GM19395 (cell line): ENCODE measurements around the gene SPACA4.
"Not testable (repeated sequence)": the region's sequence is repeated elsewhere in the genome, so short reads cannot be mapped to it uniquely, and the experiment has no call there.

Experiments used
- ATAC-seq: cut with Tn5 transposase; IDR thresholded peaks from one replicate; pipeline ENCODE4 v1.9.1; 2021; ENCODE audit warnings: mild to moderate bottlenecking, moderate library complexity; ENCODE audit not compliant: unreplicated experiment

SPACA4 gene, protein sequence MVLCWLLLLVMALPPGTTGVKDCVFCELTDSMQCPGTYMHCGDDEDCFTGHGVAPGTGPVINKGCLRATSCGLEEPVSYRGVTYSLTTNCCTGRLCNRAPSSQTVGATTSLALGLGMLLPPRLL

GRCh38 chr19:48606463-48607358, at the start of gene SPACA4:
Gene SPACA4 (plus strand): TSS chr19:48606742. CDS start chr19:48606979, 237 bp downstream.
- ATAC-seq, result no peak

- ATAC-seq, result no peak
Observed at GRCh38 chr19:48556825-48557224, 49.7 kb upstream of the SPACA4 start.

GRCh38 chr19:48558018-48558684, 48.4 kb upstream of the SPACA4 start:
- ATAC-seq, result no peak

GRCh38 chr19:48560095-48560530, 46.4 kb upstream of the SPACA4 start:
- ATAC-seq, result no peak

DNA sequence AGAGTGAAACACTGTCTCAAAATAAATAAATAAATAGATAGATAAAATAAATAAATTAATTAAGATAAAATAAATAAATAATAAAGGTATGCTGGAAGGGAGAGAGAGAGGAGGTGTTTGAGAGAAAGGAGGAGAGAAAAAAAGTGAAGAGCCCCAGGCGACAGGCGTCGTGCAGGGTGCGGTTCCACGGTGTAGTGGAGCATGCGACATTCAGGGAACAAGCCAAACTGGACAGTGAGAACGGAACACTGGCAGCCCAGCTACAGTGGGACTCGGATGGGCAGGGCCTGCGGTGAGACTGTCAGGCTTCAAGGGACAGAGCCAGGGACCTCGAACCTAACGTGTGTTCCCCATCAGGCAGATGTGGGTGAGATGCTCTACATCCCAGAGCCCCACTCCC, 45.1 kb upstream of the SPACA4 start:
- no peak for ATAC-seq

GRCh38 chr19:48565090-48565489, 41.5 kb upstream of the SPACA4 start:
- no peak for ATAC-seq

DNA sequence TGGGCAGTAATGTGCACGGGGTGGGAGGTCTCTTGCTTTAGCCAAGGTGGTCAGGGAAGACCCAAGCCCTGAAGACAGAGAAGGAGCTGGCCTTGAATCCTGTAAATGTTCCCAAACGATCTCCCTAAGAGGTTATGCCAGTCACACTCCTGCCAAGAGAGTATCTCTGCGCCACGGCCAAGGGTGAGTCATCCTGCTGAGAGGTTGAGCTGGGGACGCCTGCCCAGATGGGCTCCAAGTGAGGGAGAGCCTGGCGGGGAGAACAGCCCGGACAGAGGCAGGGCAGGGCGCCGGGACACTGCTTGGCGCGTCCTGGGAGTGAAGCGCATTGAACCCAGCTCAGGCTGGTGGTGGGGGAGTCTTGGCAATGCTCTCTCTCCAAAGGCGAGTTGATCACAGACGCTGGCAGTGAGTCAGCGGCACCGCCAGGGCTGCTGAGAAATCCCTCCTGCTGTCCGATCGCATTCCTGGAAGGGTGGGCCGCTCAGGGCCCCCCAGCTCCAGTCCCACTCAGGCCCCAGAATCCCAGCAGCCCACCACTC, 38.1 kb upstream of the SPACA4 start:
- no peak for ATAC-seq

DNA sequence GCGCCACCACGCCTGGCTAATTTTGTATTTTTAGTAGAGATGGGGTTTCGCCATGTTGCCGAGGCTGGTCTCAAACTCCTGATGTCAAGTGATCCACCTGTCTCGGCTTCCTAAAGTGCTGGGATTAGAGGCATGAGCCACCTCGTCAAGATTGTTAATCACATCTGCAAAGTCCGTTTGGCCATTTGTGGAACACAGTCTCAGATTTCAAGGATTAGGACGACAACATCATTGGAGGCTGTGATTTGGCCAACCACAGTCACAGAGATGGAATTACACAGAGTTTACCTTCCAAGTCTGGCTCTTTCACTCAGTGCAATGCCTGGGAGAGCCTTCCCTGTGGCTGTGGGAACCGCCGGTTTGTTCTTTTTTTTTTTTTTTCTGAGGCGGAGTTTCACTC, 36.7 kb upstream of the SPACA4 start:
- no peak for ATAC-seq

GRCh38 chr19:48571378-48572162, 35.0 kb upstream of the SPACA4 start:
- no peak for ATAC-seq

DNA sequence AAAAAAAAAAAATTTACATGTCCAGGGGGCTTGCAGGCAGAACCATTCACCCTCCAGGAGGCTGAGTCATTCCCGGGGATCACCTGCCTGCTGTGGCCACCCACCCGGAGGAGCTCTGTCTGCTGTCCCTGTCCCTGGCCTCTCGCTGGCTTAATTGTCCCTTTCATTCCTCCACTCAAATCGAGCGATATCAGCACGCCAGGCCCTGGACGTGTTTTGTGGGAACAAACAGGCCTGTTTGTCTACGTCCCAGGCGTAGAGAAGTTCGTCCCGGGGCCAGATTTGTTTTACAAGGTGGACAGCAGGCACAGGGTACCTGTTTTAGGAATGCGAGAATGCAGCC, 33.4 kb upstream of the SPACA4 start:
- ATAC-seq, result no peak

DNA sequence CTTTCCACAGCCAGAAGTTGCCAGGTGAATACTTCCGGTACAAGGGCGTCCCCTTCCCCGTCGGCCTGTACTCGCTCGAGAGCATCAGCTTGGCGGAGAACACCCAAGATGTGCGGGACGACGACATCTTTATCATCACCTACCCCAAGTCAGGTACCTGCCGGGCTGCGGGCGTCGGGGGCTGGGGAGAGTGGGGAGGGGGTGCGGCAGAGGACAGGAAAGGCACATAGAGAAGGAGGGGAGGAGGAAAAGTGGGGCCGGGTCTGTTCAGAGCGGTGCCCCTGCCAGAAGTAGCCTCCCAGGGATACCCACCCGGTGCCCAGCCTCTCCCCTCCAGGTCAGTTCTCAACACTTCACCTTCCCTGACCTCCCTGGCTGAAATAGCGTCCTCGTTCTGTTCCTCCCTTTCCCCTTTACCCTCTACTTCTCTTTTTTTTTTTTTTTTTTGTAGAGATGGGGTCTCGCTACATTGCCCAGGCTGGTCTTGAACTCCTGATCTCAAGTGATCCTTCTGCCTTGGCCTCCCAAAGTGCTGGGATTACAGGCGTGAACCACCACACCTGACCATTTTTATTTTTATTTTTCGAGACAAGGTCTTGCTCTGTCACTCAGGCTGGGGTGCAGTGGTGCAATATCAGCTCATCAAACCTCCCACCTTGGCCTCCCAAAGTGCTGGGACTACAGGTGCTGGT, 30.5 kb upstream of the SPACA4 start:
- ATAC-seq, result no peak

DNA sequence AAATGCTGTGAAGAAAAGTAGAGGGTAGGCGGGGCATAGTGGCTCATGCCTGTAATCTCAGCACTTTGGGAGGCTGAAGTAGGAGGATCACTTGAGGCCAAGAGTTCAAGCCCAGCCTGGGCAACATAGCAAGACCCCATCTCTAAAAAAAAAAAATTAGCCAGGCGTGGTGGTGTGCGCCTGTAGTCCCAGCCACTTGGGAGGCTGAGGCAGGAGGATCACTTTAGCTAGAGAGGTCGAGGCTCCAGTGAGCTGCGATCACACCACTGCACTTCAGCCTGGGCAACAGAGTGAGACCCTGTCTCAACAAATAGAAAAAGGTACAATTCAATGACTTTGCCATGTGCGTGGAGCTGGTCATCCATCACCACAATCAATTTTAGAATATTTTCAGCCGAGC, 28.6 kb upstream of the SPACA4 start:
- not testable (repeated sequence) for ATAC-seq

GRCh38 chr19:48578891-48579290, 27.7 kb upstream of the SPACA4 start:
- ATAC-seq, result no peak

DNA sequence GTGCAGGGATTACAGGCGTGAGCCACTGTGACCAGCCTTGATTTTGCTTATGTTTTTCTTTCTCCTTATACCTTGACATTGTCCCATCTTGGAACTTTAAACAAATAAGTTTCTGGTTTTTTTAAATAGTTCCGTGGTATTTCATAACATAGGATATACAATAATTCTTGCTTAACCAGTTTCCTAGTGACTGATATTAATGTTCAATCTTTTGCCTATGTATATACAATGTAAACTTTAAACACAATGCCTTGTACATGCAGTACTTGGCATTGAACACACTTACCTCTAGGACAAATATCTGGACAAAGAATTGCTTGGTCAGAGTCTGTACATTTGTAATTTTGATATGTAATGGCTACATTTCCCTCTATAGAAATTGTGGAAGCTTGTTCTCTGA, 24.4 kb upstream of the SPACA4 start:
- no peak for ATAC-seq

DNA sequence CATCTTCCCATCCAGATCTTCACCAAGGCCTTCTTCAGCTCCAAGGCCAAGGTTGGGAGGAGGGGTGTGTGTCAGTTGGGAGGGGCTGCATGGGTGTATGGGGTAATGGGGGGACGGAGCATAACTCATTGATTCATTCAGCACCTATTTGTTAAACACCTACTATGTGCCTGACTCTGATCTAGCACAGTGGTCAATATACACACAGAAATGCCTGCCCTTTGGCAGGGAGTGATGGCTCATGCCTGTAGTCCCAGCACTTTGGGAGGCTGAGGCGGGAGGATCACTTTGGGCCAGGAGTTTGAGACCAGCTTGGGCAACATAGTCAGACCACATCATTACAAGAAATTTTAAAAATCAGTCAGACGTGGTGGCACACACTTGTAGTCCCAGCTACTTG, 19.2 kb upstream of the SPACA4 start:
- ATAC-seq, result no peak

DNA sequence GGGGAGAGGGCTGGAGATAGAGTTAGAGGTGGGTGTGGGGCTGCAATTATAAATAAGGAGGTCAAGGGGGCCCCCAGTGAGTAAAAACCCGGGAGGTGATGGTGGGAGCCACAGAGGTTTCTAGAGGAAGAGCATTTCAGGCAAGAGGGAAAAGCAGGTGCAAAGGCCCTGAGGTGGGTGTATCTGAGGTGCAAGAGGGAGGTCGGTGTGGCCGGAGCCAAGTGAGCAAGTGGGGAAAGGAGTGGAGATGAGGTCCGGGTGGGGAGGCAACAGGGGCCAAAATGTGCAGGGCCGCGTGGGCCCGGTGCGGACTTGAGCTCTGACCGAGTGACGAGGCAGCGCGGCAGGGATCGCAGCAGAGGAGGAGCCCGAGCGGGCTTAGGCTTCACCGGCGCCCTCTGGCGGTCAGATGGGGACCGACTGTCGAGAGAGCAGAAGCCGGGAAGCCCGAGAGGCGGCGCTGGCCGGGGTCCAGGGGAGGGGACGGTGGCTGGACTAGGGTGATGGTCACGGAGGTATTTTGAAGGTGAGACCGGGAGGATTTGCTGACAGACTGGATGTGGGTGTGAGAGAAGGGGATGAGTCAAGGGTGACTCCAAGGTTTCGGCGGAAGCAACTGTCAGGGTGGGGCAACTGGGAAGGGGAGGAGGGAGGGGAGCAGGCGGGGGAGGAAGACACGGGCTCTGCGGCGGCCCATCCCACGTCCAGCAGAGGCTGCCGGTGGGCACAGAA, 17.7 kb upstream of the SPACA4 start:
- no peak for ATAC-seq

DNA sequence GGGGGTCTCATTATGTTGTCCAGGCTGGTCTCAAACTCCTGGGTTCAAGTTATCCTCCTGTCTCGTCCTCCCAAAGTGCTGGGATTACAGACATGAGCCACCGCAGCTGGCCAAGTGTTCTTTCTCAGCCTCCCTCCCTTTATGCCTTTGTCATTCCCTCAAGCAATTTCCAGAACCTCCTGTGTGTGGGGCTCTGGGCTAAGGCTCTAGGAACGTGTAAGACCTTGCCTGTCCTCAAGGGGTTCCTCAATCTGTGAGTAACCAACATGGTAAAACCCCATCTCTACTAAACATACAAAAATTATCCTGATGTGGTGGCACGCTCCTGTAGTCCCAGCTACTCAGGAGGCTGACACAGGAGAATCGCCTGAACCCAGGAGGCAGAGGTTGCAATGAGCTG, 15.5 kb upstream of the SPACA4 start:
- no peak for ATAC-seq

GRCh38 chr19:48595171-48595570, 11.4 kb upstream of the SPACA4 start:
- no peak for ATAC-seq

GRCh38 chr19:48595833-48596232, 10.7 kb upstream of the SPACA4 start:
- ATAC-seq, result no peak

GRCh38 chr19:48596237-48596636, 10.3 kb upstream of the SPACA4 start:
- ATAC-seq, result no peak
